ENCODE measurements around the gene MAD1L1. TPM values are rescaled to one million over a fixed set of nuclear protein-coding genes. Genes with fewer than 3 reads are reported as not detected.
"Not testable (repeated sequence)": the region's sequence is repeated elsewhere in the genome, so short reads cannot be mapped to it uniquely, and the experiment has no call there.

MAD1L1 gene
- total RNA-seq, 1 experiment from 2014 or later: 43.8 TPM

DNA sequence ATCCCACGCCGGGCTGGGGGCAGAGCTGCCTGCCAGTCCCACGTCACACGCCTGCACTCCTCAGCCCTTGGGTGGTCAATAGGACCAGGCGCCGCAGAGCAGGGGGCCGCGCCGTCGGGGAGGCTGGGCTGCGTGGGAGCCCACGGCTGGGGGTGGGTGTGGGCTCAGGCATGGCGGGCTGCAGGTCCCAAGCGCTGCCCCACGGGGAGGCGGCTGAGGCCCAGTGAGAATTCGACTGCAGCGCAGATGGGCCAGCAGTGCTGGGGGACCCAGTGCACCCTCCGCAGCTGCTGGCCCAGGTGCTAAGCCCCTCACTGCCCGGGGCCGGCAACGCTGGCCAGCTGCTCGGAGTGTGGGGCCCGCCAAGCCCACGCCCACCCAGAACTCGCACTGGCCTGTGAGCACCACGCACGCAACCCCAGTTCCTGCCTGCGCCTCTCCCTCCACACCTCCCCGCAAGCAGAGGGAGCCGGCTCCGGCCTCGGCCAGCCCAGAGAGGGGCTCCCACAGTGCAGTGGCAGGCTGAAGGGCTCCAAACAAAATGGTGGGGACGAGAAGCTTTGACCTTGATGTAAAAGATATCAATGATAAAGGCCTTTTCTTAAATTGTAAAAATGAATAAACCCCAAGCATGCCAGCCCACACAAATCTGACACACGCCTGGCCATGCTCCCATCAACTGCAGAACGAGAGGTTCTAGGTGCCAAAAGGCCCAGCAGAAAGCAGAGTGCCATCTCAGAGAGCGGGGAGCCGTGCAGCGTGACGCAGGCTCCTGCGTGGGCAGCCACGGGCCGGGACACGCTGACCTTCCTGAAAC, 255.5 kb downstream of the MAD1L1 start:
- DNase-seq (ENCODE audit: low spot score): no peak
- Mint-ChIP-seq H3K27me3 (ENCODE audit: low read depth) (no peaks in the 10 kb centered on the region), H3K36me3 (peaks cover 31% of the 10 kb centered on the region), H3K27ac (no peak overlapping the region), H3K4me1 (peaks cover 4% of the 10 kb centered on the region; the same call in 1 of the 2 replicates), H3K9me3 (peaks cover 19% of the 10 kb centered on the region), H3K4me3 (no peak overlapping the region)
- ATAC-seq: no peak
- POLR2A ChIA-PET: no interaction called here
- CTCF ChIA-PET: interaction anchor here (1.2 kb wide), 1 partner anchor 94 kb away, joined by 3 read pairs; no protein-coding TSS in a partner anchor
- no peak for TF ChIP-seq CBFB (CRISPR knock-in tag; IDR thresholded peaks at IDR 0.05; ENCODE audit: low read depth)
- TF ChIP-seq ZNF416 (CRISPR knock-in tag; IDR thresholded peaks at IDR 0.05): no peak

DNA sequence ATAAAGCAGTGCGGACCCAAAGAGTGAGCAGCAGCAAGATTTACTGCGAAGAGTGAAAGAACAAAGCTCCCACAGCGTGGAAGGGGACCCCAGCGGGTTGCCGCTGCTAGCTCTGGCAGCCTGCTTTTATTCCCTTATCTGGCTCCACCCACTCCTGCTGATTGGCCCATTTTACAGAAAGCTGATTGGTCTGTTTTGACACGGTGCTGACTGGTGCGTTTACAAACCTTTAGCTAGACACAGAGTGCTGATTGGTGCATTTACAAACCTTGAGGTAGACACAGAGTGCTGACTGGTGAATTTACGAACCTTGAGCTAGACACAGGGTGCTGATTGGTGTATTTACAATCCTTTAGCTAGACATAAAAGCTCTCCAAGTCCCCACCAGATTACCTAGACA, 256.2 kb downstream of the MAD1L1 start:
- ATAC-seq; POLR2A ChIA-PET; H3K4me3 Mint-ChIP-seq; H3K27ac Mint-ChIP-seq; H3K4me1 Mint-ChIP-seq; H3K27me3 Mint-ChIP-seq (ENCODE audit: low read depth); DNase-seq (ENCODE audit: low spot score): not testable (repeated sequence)
- H3K36me3 Mint-ChIP-seq: peaks cover 31% of the 10 kb centered on the region
- peaks cover 19% of the 10 kb centered on the region for H3K9me3 Mint-ChIP-seq
- CTCF ChIA-PET: interaction anchor here (1.2 kb wide), 1 partner anchor 93 kb away, joined by 3 read pairs; no protein-coding TSS in a partner anchor

DNA sequence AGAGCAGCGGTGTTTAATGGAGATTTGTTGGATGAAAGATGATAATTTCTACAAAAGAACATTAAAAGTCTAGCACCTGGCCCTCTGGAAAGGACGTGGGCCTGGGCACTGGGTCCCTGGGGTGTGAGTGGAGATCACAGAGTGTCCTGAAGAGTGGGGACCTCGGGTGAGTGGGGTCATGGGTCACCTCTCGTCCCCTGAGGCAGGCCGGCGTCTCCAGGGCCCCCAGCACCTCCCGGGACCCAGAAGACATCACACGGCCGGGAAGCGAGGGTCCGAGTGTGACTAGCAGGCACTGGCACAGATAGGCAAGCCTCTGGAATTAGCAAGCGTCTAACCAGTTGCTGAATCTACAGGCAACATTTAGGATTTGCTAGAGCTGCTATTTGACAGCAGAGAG, 257.2 kb downstream of the MAD1L1 start:
- no peak overlapping the region for H3K4me3 Mint-ChIP-seq
- POLR2A ChIA-PET: no interaction called here
- peaks cover under 1% of the 10 kb centered on the region; the same call in 1 of the 2 replicates for H3K4me1 Mint-ChIP-seq
- H3K9me3 Mint-ChIP-seq: peaks cover 19% of the 10 kb centered on the region
- DNase-seq (ENCODE audit: low spot score) (no peak), ATAC-seq (no peak)
- H3K27me3 Mint-ChIP-seq (ENCODE audit: low read depth): no peaks in the 10 kb centered on the region
- peaks cover 31% of the 10 kb centered on the region for H3K36me3 Mint-ChIP-seq
- CTCF ChIA-PET: no interaction called here
- no peak overlapping the region for H3K27ac Mint-ChIP-seq
- TF ChIP-seq EMX1 (CRISPR knock-in tag; IDR thresholded peaks at IDR 0.05) (no peak), CREB1 (CRISPR knock-in tag; IDR thresholded peaks at IDR 0.05) (no peak), GRHL2 (CRISPR knock-in tag; IDR thresholded peaks at IDR 0.05; ENCODE audit: insufficient replicate concordance, severe bottlenecking) (no peak), ATF1 (CRISPR knock-in tag; IDR thresholded peaks at IDR 0.05) (no peak), JAZF1 (CRISPR knock-in tag; IDR thresholded peaks at IDR 0.05) (no peak), ZNF396 (CRISPR knock-in tag; IDR thresholded peaks at IDR 0.05; ENCODE audit: borderline replicate concordance) (no peak), ZNF138 (CRISPR knock-in tag; conservative IDR thresholded peaks at IDR 0.05) (no peak), ZNF317 (CRISPR knock-in tag; IDR thresholded peaks at IDR 0.05; ENCODE audit: borderline replicate concordance, low read depth) (no peak), NR3C1 (CRISPR knock-in tag; conservative IDR thresholded peaks at IDR 0.05; ENCODE audit: low read depth) (no peak)
- TF ChIP-seq, protein P1, sequence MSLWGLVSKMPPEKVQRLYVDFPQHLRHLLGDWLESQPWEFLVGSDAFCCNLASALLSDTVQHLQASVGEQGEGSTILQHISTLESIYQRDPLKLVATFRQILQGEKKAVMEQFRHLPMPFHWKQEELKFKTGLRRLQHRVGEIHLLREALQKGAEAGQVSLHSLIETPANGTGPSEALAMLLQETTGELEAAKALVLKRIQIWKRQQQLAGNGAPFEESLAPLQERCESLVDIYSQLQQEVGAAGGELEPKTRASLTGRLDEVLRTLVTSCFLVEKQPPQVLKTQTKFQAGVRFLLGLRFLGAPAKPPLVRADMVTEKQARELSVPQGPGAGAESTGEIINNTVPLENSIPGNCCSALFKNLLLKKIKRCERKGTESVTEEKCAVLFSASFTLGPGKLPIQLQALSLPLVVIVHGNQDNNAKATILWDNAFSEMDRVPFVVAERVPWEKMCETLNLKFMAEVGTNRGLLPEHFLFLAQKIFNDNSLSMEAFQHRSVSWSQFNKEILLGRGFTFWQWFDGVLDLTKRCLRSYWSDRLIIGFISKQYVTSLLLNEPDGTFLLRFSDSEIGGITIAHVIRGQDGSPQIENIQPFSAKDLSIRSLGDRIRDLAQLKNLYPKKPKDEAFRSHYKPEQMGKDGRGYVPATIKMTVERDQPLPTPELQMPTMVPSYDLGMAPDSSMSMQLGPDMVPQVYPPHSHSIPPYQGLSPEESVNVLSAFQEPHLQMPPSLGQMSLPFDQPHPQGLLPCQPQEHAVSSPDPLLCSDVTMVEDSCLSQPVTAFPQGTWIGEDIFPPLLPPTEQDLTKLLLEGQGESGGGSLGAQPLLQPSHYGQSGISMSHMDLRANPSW (CRISPR knock-in tag; conservative IDR thresholded peaks at IDR 0.05; ENCODE audit: low read depth): no peak
- TF ChIP-seq, protein P2, sequence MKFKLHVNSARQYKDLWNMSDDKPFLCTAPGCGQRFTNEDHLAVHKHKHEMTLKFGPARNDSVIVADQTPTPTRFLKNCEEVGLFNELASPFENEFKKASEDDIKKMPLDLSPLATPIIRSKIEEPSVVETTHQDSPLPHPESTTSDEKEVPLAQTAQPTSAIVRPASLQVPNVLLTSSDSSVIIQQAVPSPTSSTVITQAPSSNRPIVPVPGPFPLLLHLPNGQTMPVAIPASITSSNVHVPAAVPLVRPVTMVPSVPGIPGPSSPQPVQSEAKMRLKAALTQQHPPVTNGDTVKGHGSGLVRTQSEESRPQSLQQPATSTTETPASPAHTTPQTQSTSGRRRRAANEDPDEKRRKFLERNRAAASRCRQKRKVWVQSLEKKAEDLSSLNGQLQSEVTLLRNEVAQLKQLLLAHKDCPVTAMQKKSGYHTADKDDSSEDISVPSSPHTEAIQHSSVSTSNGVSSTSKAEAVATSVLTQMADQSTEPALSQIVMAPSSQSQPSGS (CRISPR knock-in tag; IDR thresholded peaks at IDR 0.05; ENCODE audit: borderline replicate concordance, low read depth): no peak
- TF ChIP-seq, protein P3, sequence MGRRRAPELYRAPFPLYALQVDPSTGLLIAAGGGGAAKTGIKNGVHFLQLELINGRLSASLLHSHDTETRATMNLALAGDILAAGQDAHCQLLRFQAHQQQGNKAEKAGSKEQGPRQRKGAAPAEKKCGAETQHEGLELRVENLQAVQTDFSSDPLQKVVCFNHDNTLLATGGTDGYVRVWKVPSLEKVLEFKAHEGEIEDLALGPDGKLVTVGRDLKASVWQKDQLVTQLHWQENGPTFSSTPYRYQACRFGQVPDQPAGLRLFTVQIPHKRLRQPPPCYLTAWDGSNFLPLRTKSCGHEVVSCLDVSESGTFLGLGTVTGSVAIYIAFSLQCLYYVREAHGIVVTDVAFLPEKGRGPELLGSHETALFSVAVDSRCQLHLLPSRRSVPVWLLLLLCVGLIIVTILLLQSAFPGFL (CRISPR knock-in tag; IDR thresholded peaks at IDR 0.05; ENCODE audit: borderline replicate concordance): no peak
- TF ChIP-seq, protein P4, sequence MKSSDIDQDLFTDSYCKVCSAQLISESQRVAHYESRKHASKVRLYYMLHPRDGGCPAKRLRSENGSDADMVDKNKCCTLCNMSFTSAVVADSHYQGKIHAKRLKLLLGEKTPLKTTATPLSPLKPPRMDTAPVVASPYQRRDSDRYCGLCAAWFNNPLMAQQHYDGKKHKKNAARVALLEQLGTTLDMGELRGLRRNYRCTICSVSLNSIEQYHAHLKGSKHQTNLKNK (CRISPR knock-in tag; IDR thresholded peaks at IDR 0.05): no peak
- TF ChIP-seq, protein P5, sequence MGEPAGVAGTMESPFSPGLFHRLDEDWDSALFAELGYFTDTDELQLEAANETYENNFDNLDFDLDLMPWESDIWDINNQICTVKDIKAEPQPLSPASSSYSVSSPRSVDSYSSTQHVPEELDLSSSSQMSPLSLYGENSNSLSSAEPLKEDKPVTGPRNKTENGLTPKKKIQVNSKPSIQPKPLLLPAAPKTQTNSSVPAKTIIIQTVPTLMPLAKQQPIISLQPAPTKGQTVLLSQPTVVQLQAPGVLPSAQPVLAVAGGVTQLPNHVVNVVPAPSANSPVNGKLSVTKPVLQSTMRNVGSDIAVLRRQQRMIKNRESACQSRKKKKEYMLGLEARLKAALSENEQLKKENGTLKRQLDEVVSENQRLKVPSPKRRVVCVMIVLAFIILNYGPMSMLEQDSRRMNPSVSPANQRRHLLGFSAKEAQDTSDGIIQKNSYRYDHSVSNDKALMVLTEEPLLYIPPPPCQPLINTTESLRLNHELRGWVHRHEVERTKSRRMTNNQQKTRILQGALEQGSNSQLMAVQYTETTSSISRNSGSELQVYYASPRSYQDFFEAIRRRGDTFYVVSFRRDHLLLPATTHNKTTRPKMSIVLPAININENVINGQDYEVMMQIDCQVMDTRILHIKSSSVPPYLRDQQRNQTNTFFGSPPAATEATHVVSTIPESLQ (CRISPR knock-in tag; IDR thresholded peaks at IDR 0.05): no peak
- TF ChIP-seq, protein P6, sequence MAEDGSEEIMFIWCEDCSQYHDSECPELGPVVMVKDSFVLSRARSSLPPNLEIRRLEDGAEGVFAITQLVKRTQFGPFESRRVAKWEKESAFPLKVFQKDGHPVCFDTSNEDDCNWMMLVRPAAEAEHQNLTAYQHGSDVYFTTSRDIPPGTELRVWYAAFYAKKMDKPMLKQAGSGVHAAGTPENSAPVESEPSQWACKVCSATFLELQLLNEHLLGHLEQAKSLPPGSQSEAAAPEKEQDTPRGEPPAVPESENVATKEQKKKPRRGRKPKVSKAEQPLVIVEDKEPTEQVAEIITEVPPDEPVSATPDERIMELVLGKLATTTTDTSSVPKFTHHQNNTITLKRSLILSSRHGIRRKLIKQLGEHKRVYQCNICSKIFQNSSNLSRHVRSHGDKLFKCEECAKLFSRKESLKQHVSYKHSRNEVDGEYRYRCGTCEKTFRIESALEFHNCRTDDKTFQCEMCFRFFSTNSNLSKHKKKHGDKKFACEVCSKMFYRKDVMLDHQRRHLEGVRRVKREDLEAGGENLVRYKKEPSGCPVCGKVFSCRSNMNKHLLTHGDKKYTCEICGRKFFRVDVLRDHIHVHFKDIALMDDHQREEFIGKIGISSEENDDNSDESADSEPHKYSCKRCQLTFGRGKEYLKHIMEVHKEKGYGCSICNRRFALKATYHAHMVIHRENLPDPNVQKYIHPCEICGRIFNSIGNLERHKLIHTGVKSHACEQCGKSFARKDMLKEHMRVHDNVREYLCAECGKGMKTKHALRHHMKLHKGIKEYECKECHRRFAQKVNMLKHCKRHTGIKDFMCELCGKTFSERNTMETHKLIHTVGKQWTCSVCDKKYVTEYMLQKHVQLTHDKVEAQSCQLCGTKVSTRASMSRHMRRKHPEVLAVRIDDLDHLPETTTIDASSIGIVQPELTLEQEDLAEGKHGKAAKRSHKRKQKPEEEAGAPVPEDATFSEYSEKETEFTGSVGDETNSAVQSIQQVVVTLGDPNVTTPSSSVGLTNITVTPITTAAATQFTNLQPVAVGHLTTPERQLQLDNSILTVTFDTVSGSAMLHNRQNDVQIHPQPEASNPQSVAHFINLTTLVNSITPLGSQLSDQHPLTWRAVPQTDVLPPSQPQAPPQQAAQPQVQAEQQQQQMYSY (CRISPR knock-in tag; IDR thresholded peaks at IDR 0.05): no peak
